GM23338 (cell line): ENCODE data around the gene OR13C2. TPM values are rescaled to one million over a fixed set of nuclear protein-coding genes. Genes with fewer than 3 reads are reported as not detected.
"Not testable (repeated sequence)": the region's sequence is repeated elsewhere in the genome, so short reads cannot be mapped to it uniquely, and the experiment has no call there.

Source experiments
- ATAC-seq: fragments of 200-7000 bp; cut with Tn5 transposase; 3 replicates; pipeline ENCODE4 v1.9.1; 2020
- DNase-seq: peaks from one replicate; pipeline ENCODE4 v3.0.0-alpha.2; 2015; ENCODE audit warnings: low spot score
- H2AFZ ChIP-seq: fragments of 200-600 bp; sonication (generic); 2 replicates; pipeline ENCODE4 v1.8.0; 2016; ENCODE audit warnings: antibody characterized with exemption, mild to moderate bottlenecking, moderate library complexity
- H3F3A ChIP-seq: fragments of 200-600 bp; sonication (generic); replicated peaks from 2 replicates; pipeline ENCODE4 v1.8.0; 2017; ENCODE audit warnings: antibody characterized with exemption, mixed run types, low read depth
- H3K27ac ChIP-seq: fragments of 200-600 bp; sonication (generic); 2 replicates; pipeline ENCODE4 v1.6.1; 2016; ENCODE audit warnings: low read depth
- H3K27me3 ChIP-seq: fragments of 200-600 bp; sonication (generic); 2 replicates; pipeline ENCODE4 v1.8.0; 2016; ENCODE audit warnings: mild to moderate bottlenecking, mixed run types, moderate library complexity; ENCODE audit not compliant: insufficient read depth
- H3K36me3 ChIP-seq: fragments of 200-600 bp; sonication (generic); 2 replicates; pipeline ENCODE4 v1.8.0; 2016; ENCODE audit warnings: mild to moderate bottlenecking; ENCODE audit not compliant: insufficient read depth
- H3K4me1 ChIP-seq: fragments of 200-600 bp; sonication (generic); 2 replicates; pipeline ENCODE4 v1.8.0; 2016; ENCODE audit warnings: mild to moderate bottlenecking, moderate library complexity; ENCODE audit not compliant: insufficient read depth
- H3K4me2 ChIP-seq: fragments of 200-600 bp; sonication (generic); 2 replicates; pipeline ENCODE4 v1.7.1; 2017; ENCODE audit warnings: mixed run types
- H3K4me3 ChIP-seq: fragments of 200-600 bp; sonication (generic); 2 replicates; pipeline ENCODE4 v1.6.1; 2016; ENCODE audit warnings: mixed run types
- H3K79me2 ChIP-seq: fragments of 200-600 bp; sonication (generic); replicated peaks from 2 replicates; pipeline ENCODE4 v1.8.0; 2017; ENCODE audit warnings: mild to moderate bottlenecking; ENCODE audit not compliant: insufficient read depth
- H3K9me2 ChIP-seq: fragments of 200-600 bp; sonication (generic); 2 replicates; pipeline ENCODE4 v1.8.0; 2017; ENCODE audit not compliant: insufficient read depth
- H4K20me1 ChIP-seq: fragments of 200-600 bp; sonication (generic); replicated peaks from 2 replicates; pipeline ENCODE4 v1.8.0; 2017; ENCODE audit warnings: mild to moderate bottlenecking; ENCODE audit not compliant: insufficient read depth
- H3K27ac Mint-ChIP-seq: 2 replicates; pipeline ENCODE4 v1.8.0; 2020; ENCODE audit warnings: inconsistent platforms, mild to moderate bottlenecking, moderate library complexity, mixed read lengths
- H3K27me3 Mint-ChIP-seq: 3 replicates; pipeline ENCODE4 v1.8.0; 2022; ENCODE audit warnings: low read depth, mild to moderate bottlenecking, moderate library complexity, mixed read lengths, inconsistent platforms; ENCODE audit not compliant: insufficient read depth, poor library complexity
- H3K36me3 Mint-ChIP-seq: 3 replicates; pipeline ENCODE4 v1.8.0; 2021; ENCODE audit warnings: low read depth, mild to moderate bottlenecking, inconsistent platforms, moderate library complexity, mixed read lengths
- H3K4me1 Mint-ChIP-seq: 3 replicates; pipeline ENCODE4 v1.8.0; 2020; ENCODE audit warnings: mild to moderate bottlenecking, inconsistent platforms, mixed read lengths
- H3K4me3 Mint-ChIP-seq: 3 replicates; pipeline ENCODE4 v1.8.0; 2021; ENCODE audit warnings: moderate library complexity, mild to moderate bottlenecking, inconsistent platforms, mixed read lengths
- H3K9me3 Mint-ChIP-seq: 3 replicates; pipeline ENCODE4 v1.8.0; 2020; ENCODE audit warnings: moderate library complexity, mild to moderate bottlenecking, inconsistent platforms, mixed read lengths
- CREB1 ChIP-seq: fragments of 250-450 bp; sonication (Bioruptor Pico); IDR thresholded peaks from 2 replicates; pipeline ENCODE4 v1.5.0; 2020; ENCODE audit warnings: low read depth, mild to moderate bottlenecking, moderate library complexity
- CTCF ChIP-seq, 2 experiments: fragments of 200-600 bp in 1 of 2; sonication (generic) in 1 of 2; conservative IDR thresholded peaks; 2 replicates each; pipeline versions ENCODE4 v1.5.1 to v1.6.1; 2016 to 2017; ENCODE audit warnings: antibody characterized with exemption in 2 of 2, low read depth in 2 of 2, mild to moderate bottlenecking in 2 of 2, moderate library complexity in 1 of 2
- EZH2 ChIP-seq: fragments of 200-600 bp; sonication (generic); IDR thresholded peaks from one replicate; pipeline ENCODE4 v1.8.0; 2017; ENCODE audit warnings: antibody characterized with exemption, mild to moderate bottlenecking, low read depth; ENCODE audit not compliant: unreplicated experiment
- EZH2phosphoT487 ChIP-seq: fragments of 200-600 bp; sonication (generic); IDR thresholded peaks from one replicate; pipeline ENCODE4 v1.8.1; 2018; ENCODE audit warnings: antibody characterized with exemption; ENCODE audit not compliant: unreplicated experiment
- POLR2AphosphoS5 ChIP-seq: IDR thresholded peaks from 2 replicates; pipeline ENCODE4 v1.6.1; 2016; ENCODE audit warnings: antibody characterized with exemption, low read depth
- ZNF114 ChIP-seq: fragments of 250-450 bp; sonication (Bioruptor Pico); IDR thresholded peaks from 2 replicates; pipeline ENCODE4 v1.5.0; 2020; ENCODE audit warnings: mild to moderate bottlenecking, moderate library complexity
- ZNF331 ChIP-seq: fragments of 250-450 bp; sonication (Bioruptor Pico); IDR thresholded peaks from 2 replicates; pipeline ENCODE4 v1.5.0; 2020; ENCODE audit warnings: low read depth, mild to moderate bottlenecking, moderate library complexity
- ZNF462 ChIP-seq: fragments of 250-450 bp; sonication (Bioruptor Pico); IDR thresholded peaks from 2 replicates; pipeline ENCODE4 v1.5.0; 2020; ENCODE audit warnings: mild to moderate bottlenecking, moderate library complexity
- polyA plus RNA-seq: library from polyadenylated mRNA; unstranded; fragments of >200 nt; fragmentation: Nextera tagmentation; extraction: Ambion mirVana; gene quantifications from 2 replicates; pipeline ENCODE4 v1.2.1, GENCODE V29; 2016
- total RNA-seq: library from RNA; depleted of rRNA; stranded (reverse); fragments of >200 nt; shearing (Covaris generic); gene quantifications from 2 replicates; pipeline ENCODE4 v1.2.3, GENCODE V29; 2014
- TF ChIP-seq, protein P1 (sequence below): IDR thresholded peaks from 2 replicates; pipeline ENCODE4 v1.6.1; 2016; ENCODE audit warnings: antibody characterized with exemption
- TF ChIP-seq, protein P2 (sequence below): IDR thresholded peaks from one replicate; pipeline ENCODE4 v1.6.1; 2018; ENCODE audit warnings: antibody characterized with exemption; ENCODE audit not compliant: unreplicated experiment

OR13C2 gene
- total and polyA plus RNA-seq, 2 experiments from 2014 or later: not detected

GRCh38 chr9:104625964-104626363 lies 20.5 kb upstream of the OR13C2 start:
- not testable (repeated sequence) for H3K36me3 Mint-ChIP-seq, H3K4me3 ChIP-seq, H3K4me1 Mint-ChIP-seq, ATAC-seq, H3K4me2 ChIP-seq, DNase-seq, H3F3A ChIP-seq, H4K20me1 ChIP-seq, H3K4me1 ChIP-seq, H2AFZ ChIP-seq, H3K79me2 ChIP-seq, H3K27ac Mint-ChIP-seq, H3K27me3 ChIP-seq, H3K27ac ChIP-seq, H3K27me3 Mint-ChIP-seq, H3K9me2 ChIP-seq, H3K36me3 ChIP-seq, H3K4me3 Mint-ChIP-seq
- peaks cover 15% of the 10 kb centered on the region for H3K9me3 Mint-ChIP-seq

- DNase-seq: no peak
- Mint-ChIP-seq H3K36me3 (no peaks in the 10 kb centered on the region), H3K4me3 (no peak within 1 kb of the TSS), H3K27me3 (no peaks in the 10 kb centered on the region), H3K27ac (no peak within 1 kb of the TSS), H3K9me3 (no peaks in the 10 kb centered on the region), H3K4me1 (no peaks in the 10 kb centered on the region)
- Histone ChIP-seq H3F3A (no peaks in the 10 kb centered on the region), H3K4me3 (no peak within 1 kb of the TSS), H3K27ac (no peak within 1 kb of the TSS), H3K79me2 (no peaks in the 10 kb centered on the region), H3K27me3 (no peaks in the 10 kb centered on the region), H2AFZ (no peak within 1 kb of the TSS), H3K9me2 (no peaks in the 10 kb centered on the region), H3K4me2 (no peak within 1 kb of the TSS), H4K20me1 (no peaks in the 10 kb centered on the region), H3K4me1 (no peaks in the 10 kb centered on the region), H3K36me3 (no peaks in the 10 kb centered on the region)
- ATAC-seq: no peak
- TF ChIP-seq ZNF462 (CRISPR knock-in tag) (no peak), EZH2 (no peak), CTCF (conservative IDR thresholded peaks at IDR 0.05; ENCODE audit: low read depth in 2 of 2) (no peak), POLR2AphosphoS5 (no peak), EZH2phosphoT487 (no peak), ZNF114 (CRISPR knock-in tag) (no peak), CREB1 (CRISPR knock-in tag) (no peak), ZNF331 (CRISPR knock-in tag) (no peak)
- TF ChIP-seq, protein P1, sequence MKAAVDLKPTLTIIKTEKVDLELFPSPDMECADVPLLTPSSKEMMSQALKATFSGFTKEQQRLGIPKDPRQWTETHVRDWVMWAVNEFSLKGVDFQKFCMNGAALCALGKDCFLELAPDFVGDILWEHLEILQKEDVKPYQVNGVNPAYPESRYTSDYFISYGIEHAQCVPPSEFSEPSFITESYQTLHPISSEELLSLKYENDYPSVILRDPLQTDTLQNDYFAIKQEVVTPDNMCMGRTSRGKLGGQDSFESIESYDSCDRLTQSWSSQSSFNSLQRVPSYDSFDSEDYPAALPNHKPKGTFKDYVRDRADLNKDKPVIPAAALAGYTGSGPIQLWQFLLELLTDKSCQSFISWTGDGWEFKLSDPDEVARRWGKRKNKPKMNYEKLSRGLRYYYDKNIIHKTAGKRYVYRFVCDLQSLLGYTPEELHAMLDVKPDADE: no peak
- TF ChIP-seq, protein P2, sequence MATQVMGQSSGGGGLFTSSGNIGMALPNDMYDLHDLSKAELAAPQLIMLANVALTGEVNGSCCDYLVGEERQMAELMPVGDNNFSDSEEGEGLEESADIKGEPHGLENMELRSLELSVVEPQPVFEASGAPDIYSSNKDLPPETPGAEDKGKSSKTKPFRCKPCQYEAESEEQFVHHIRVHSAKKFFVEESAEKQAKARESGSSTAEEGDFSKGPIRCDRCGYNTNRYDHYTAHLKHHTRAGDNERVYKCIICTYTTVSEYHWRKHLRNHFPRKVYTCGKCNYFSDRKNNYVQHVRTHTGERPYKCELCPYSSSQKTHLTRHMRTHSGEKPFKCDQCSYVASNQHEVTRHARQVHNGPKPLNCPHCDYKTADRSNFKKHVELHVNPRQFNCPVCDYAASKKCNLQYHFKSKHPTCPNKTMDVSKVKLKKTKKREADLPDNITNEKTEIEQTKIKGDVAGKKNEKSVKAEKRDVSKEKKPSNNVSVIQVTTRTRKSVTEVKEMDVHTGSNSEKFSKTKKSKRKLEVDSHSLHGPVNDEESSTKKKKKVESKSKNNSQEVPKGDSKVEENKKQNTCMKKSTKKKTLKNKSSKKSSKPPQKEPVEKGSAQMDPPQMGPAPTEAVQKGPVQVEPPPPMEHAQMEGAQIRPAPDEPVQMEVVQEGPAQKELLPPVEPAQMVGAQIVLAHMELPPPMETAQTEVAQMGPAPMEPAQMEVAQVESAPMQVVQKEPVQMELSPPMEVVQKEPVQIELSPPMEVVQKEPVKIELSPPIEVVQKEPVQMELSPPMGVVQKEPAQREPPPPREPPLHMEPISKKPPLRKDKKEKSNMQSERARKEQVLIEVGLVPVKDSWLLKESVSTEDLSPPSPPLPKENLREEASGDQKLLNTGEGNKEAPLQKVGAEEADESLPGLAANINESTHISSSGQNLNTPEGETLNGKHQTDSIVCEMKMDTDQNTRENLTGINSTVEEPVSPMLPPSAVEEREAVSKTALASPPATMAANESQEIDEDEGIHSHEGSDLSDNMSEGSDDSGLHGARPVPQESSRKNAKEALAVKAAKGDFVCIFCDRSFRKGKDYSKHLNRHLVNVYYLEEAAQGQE: no peak
Observed at GRCh38 chr9:104618104-104618503, 12.7 kb upstream of the OR13C2 start, which contains the start of gene OR13C9. OR13C9 (minus strand) TSS chr9:104618204; CDS start chr9:104618204, 0 bp downstream.
